ENCODE results near the gene ERBB2.
A peak's percentile ranks its signal among the peaks of the same experiment; 100 is the strongest.
"Not testable (repeated sequence)": the region's sequence is repeated elsewhere in the genome, so short reads cannot be mapped to it uniquely, and the experiment has no call there.

Gene ERBB2

GRCh38 chr17:39739885-39740356 lies 40.1 kb downstream of the ERBB2 start:
- peak overlapping the region; percentile 99 for H3K27ac ChIP-seq
- no peak for DNase-seq (ENCODE audit: low read depth, low spot score)

- DNase-seq (ENCODE audit: low read depth, low spot score), result peak; percentile 87
- H3K27ac ChIP-seq, result peak overlapping the region; percentile 99
Observed at GRCh38 chr17:39740357-39741111, 40.7 kb downstream of the ERBB2 start.

GRCh38 chr17:39742126-39742855 lies 42.4 kb downstream of the ERBB2 start:
- peak overlapping the region; percentile 99 for H3K27ac ChIP-seq
- no peak for DNase-seq (ENCODE audit: low read depth, low spot score)

GRCh38 chr17:39742856-39743436 lies 43.1 kb downstream of the ERBB2 start:
- no peak for DNase-seq (ENCODE audit: low read depth, low spot score)
- H3K27ac ChIP-seq, result no peak overlapping the region

- DNase-seq (ENCODE audit: low read depth, low spot score), result no peak
Observed at GRCh38 chr17:39744075-39744835, 44.4 kb downstream of the ERBB2 start.

GRCh38 chr17:39744836-39745215 lies 45.0 kb downstream of the ERBB2 start:
- DNase-seq (ENCODE audit: low read depth, low spot score), result no peak

More at GRCh38 chr17:39744075-39744835, 44.4 kb downstream of the ERBB2 start:
- no peak overlapping the region for H3K27ac ChIP-seq

GRCh38 chr17:39745335-39746144 lies 45.7 kb downstream of the ERBB2 start:
- no peak for DNase-seq (ENCODE audit: low read depth, low spot score)
- H3K27ac ChIP-seq, result no peak overlapping the region

More at GRCh38 chr17:39744836-39745215, 45.0 kb downstream of the ERBB2 start:
- no peak overlapping the region for H3K27ac ChIP-seq

GRCh38 chr17:39746145-39746461 lies 46.2 kb downstream of the ERBB2 start:
- no peak overlapping the region for H3K27ac ChIP-seq
- DNase-seq (ENCODE audit: low read depth, low spot score), result no peak

- no peak overlapping the region for H3K27ac ChIP-seq
Observed at GRCh38 chr17:39747745-39748144, 47.9 kb downstream of the ERBB2 start.

GRCh38 chr17:39748444-39749034 lies 48.7 kb downstream of the ERBB2 start:
- not testable (repeated sequence) for DNase-seq (ENCODE audit: low read depth, low spot score); H3K27ac ChIP-seq

More at GRCh38 chr17:39747745-39748144, 47.9 kb downstream of the ERBB2 start:
- no peak for DNase-seq (ENCODE audit: low read depth, low spot score)

- H3K27ac ChIP-seq, result peak overlapping the region; percentile 13
- DNase-seq (ENCODE audit: low read depth, low spot score), result no peak
Observed at GRCh38 chr17:39750131-39751015, 50.5 kb downstream of the ERBB2 start.

GRCh38 chr17:39751016-39751543 lies 51.2 kb downstream of the ERBB2 start:
- no peak overlapping the region for H3K27ac ChIP-seq
- no peak for DNase-seq (ENCODE audit: low read depth, low spot score)

GRCh38 chr17:39751637-39752036 lies 51.8 kb downstream of the ERBB2 start:
- no peak overlapping the region for H3K27ac ChIP-seq
- DNase-seq (ENCODE audit: low read depth, low spot score), result no peak

- H3K27ac ChIP-seq, result no peak overlapping the region
- DNase-seq (ENCODE audit: low read depth, low spot score), result no peak
Observed at GRCh38 chr17:39752241-39752881, 52.5 kb downstream of the ERBB2 start.

- H3K27ac ChIP-seq, result peak overlapping the region; percentile 46
- DNase-seq (ENCODE audit: low read depth, low spot score), result no peak
Observed at GRCh38 chr17:39753514-39754160, 53.8 kb downstream of the ERBB2 start.

GRCh38 chr17:39754161-39754957 lies 54.5 kb downstream of the ERBB2 start:
- peak overlapping the region; percentile 46 for H3K27ac ChIP-seq
- DNase-seq (ENCODE audit: low read depth, low spot score), result no peak
